Motor neuron (in vitro differentiated cells): ENCODE measurements around the gene SSBP1. TPM values are rescaled to one million over a fixed set of nuclear protein-coding genes. Genes with fewer than 3 reads are reported as not detected.

Source experiments
- ATAC-seq, 8 experiments: fragments of 200-7000 bp; cut with Tn5 transposase; replicated peaks in 6 of 8; 2 replicates each; pipeline ENCODE4 v1.8.0; 2021; ENCODE audit warnings: mild to moderate bottlenecking in 8 of 8, moderate library complexity in 8 of 8
- H3K27ac ChIP-seq, 2 donors: fragments of 250-450 bp; sonication (Bioruptor Pico); 2 replicates each; pipeline ENCODE4 v1.9.0; 2021; ENCODE audit warnings: antibody characterized with exemption in 2 of 2, mild to moderate bottlenecking in 2 of 2, moderate library complexity in 1 of 2
- H3K4me1 ChIP-seq, 2 donors: fragments of 250-450 bp; sonication (Bioruptor Pico); replicated peaks in 1 of 2; 2 replicates each; pipeline ENCODE4 v1.6.1; 2021; ENCODE audit warnings: antibody characterized with exemption in 2 of 2, mild to moderate bottlenecking in 2 of 2, moderate library complexity in 1 of 2
- H3K4me3 ChIP-seq, 5 donors: fragments of 250-450 bp; sonication (Bioruptor Pico); 2 replicates each; pipeline ENCODE4 v1.9.0; 2021; ENCODE audit warnings: antibody characterized with exemption in 5 of 5, mild to moderate bottlenecking in 5 of 5, moderate library complexity in 4 of 5
- WGBS, 10 experiments: fragments of 450-650 bp; shearing (Covaris generic); methylation state at CpG; one replicate each; pipeline ENCODE4 v1.0.0; 2022; 5-methylcytosine and 5-hydroxymethylcytosine counted together
- in situ Hi-C, 9 experiments: fragments of 400-800 bp; cut with MboI; loops; one replicate each; pipeline ENCODE4 v1.15.0; 2021; ENCODE audit warnings: low sequenced_read_pairs in 9 of 9, low pct_unique_long_range_greater_than_20kb in 2 of 9; ENCODE audit not compliant: unreplicated experiment in 9 of 9
- total RNA-seq, 8 experiments: library from RNA; unstranded; fragments of 300-600 nt; gene quantifications; 2 replicates each; pipeline versions ENCODE4 v1.2.3 to v1.2.4, GENCODE V29; 2022

SSBP1 gene
- total RNA-seq, 8 experiments from 2014 or later = 167 to 355 (median 255) TPM

- peak overlapping the region; percentile 69 to 97 (median 83) for H3K4me3 ChIP-seq
- in situ Hi-C loops = no loop called here
- no CpG with 5 or more reads among the region's 59 CpGs for WGBS, 10 experiments
- peaks cover 3 to 21% of the 10 kb centered on the region in 2 donors for H3K4me1 ChIP-seq
- peak; percentile 60 to 87 (median 80) for ATAC-seq
- peak overlapping the region; percentile 79 to 91 for H3K27ac ChIP-seq
Observed at GRCh38 chr7:141701489-141702046, 36.6 kb upstream of the SSBP1 start.

GRCh38 chr7:141702047-141702567 is 36.1 kb upstream of the SSBP1 start, which contains the start of gene DENND11:
DENND11 (minus strand) TSS chr7:141702166; CDS start chr7:141702153, 13 bp downstream.
- Histone ChIP-seq H3K4me3 (peak within 1 kb of the TSS; percentile 69 to 97 (median 83)), H3K27ac (peak within 1 kb of the TSS; percentile 79 to 91), H3K4me1 (peaks cover 3 to 21% of the 10 kb centered on the region in 2 donors)
- peak; percentile 72 to 82 (median 75) for ATAC-seq
- 0% methylated on average over 2 of the region's 62 CpGs; no CpG with 5 or more reads in 9 of the 10 experiments for WGBS, 10 experiments
- in situ Hi-C loops = no loop called here

GRCh38 chr7:141702892-141703291 is 35.3 kb upstream of the SSBP1 start:
- in situ Hi-C loops = no loop called here
- Histone ChIP-seq H3K27ac (no peak overlapping the region), H3K4me1 (peaks cover 0 to 21% of the 10 kb centered on the region in 2 donors), H3K4me3 (peak overlapping the region; percentile 69 to 97 (median 83))
- 24 to 90% (median 72%) methylated on average over 2 to 4 of the region's 4 CpGs for WGBS, 10 experiments
- no peak for ATAC-seq

GRCh38 chr7:141704112-141704511 is 34.0 kb upstream of the SSBP1 start:
- peaks cover 0 to 21% of the 10 kb centered on the region in 2 donors for H3K4me1 ChIP-seq
- ATAC-seq = no peak
- WGBS, 10 experiments = 0 to 80% (median 49%) methylated on average over 2 to 3 of the region's 3 CpGs; no CpG with 5 or more reads in 4 of the 10 experiments
- in situ Hi-C loops = no loop called here
- H3K4me3 ChIP-seq = no peak overlapping the region
- no peak overlapping the region for H3K27ac ChIP-seq

DNA sequence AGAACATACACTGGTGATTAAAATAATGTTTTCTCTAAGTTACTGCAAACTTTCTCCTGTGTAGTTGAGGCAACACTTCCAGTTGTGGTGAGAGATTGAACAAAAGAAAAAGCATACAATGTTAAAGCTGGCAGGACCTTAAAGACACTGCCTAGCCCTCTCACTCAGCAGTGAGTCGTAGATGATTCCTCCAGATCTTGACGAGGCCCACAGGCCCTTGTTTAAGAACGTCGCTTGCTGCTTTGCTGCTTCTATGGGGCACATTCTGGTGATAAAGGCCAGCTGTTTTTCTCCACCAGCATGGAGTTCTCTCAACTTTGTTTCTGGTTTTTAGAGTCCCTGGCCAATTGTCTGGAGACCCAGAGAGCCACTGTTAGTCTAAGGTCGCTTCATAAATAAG is 33.4 kb upstream of the SSBP1 start:
- no peak overlapping the region for H3K4me3 ChIP-seq
- in situ Hi-C loops = no loop called here
- peaks cover 0 to 19% of the 10 kb centered on the region in 2 donors for H3K4me1 ChIP-seq
- H3K27ac ChIP-seq = no peak overlapping the region
- no peak for ATAC-seq
- WGBS, 10 experiments = 40 to 84% (median 77%) methylated on average over 1 to 5 of the region's 5 CpGs; no CpG with 5 or more reads in 4 of the 10 experiments

DNA sequence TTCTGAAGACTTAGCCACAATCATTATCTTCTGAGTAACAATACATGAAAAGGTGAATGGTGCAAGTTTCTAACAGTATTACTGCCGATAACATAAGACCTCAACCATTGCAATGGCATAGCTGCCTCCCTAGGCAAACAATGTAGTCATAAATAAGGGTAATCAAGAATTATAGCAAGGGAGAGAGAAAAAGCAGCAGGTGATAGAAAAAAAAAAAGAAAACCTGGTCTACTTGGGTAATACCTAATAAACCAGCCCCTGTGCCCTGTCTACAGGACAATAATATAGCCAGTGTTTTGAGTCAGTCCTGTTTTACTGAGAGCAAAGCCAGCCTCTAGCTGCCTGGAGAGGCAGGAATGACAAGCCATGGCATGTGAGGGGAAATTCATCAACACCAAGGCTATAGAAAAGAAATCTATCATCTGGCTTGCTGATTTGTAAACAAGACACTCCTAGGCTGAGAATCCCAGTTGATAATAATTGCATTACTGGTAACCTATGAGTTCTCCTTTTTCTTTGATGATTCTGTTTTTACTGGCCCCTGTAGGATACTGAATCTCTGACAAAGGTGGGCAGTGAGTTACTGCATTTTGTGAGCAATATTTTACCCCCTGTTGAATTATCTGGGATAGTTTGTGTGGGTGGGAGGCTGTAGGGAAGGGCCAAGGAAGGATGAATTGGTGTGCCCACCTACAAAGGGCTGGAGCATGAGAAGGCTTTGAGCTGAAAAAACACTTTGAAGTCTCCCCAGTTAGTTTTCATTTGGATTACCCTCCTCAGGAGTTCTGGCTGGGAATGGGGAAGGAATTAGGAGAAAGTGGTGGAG is 31.7 kb upstream of the SSBP1 start:
- H3K4me1 ChIP-seq = peaks cover 0 to 9% of the 10 kb centered on the region in 2 donors
- in situ Hi-C loops = no loop called here
- WGBS, 10 experiments = 20 to 100% (median 90%) methylated on average over 1 of the region's 1 CpG; no CpG with 5 or more reads in 3 of the 10 experiments
- ATAC-seq = no peak
- H3K27ac ChIP-seq = no peak overlapping the region
- no peak overlapping the region for H3K4me3 ChIP-seq

DNA sequence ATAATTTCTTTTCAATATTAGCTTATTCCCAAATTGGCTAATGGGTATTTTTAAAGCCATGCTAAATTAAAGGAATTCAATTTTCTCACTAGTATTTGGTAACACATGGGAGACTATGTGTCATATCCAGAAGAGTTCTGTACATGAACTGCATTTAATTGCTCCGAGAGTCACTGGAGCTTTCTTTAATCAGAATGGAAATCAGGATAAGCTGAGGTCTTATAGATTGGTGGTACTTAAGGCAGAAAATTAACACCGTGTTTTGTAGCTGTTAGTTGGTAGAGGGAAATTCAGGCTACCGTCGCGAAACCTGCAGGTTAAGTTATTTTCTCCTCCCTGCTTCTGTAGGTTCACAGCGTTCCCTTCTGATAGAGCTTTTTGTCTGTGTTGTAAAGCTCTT is 29.8 kb upstream of the SSBP1 start, which contains the start of gene WEE2:
TSS of gene WEE2 (plus strand) at position 3 of the 400 bp plus-strand sequence. CDS start 406 bp downstream, outside the sequence.
- ATAC-seq = no peak
- H3K4me1 ChIP-seq = no peaks in the 10 kb centered on the region
- no peak within 1 kb of the TSS for H3K4me3 ChIP-seq
- no peak within 1 kb of the TSS for H3K27ac ChIP-seq
- WGBS, 10 experiments = 64 to 93% (median 72%) methylated on average over 1 to 6 of the region's 6 CpGs
- in situ Hi-C loops = no loop called here

- no peak overlapping the region for H3K4me3 ChIP-seq
- no peak overlapping the region for H3K27ac ChIP-seq
- no peaks in the 10 kb centered on the region for H3K4me1 ChIP-seq
- in situ Hi-C loops = no loop called here
- WGBS, 10 experiments = 47 to 83% (median 74%) methylated on average over 1 to 2 of the region's 2 CpGs; no CpG with 5 or more reads in 2 of the 10 experiments
- no peak for ATAC-seq
Observed at GRCh38 chr7:141709318-141709717, 28.8 kb upstream of the SSBP1 start.

- H3K4me1 ChIP-seq = no peaks in the 10 kb centered on the region
- in situ Hi-C loops = no loop called here
- H3K27ac ChIP-seq = no peak overlapping the region
- no peak overlapping the region for H3K4me3 ChIP-seq
- WGBS, 10 experiments = 56 to 93% (median 84%) methylated on average over 2 to 4 of the region's 4 CpGs; no CpG with 5 or more reads in 2 of the 10 experiments
- no peak for ATAC-seq
Observed at GRCh38 chr7:141709749-141710148, 28.4 kb upstream of the SSBP1 start.

DNA sequence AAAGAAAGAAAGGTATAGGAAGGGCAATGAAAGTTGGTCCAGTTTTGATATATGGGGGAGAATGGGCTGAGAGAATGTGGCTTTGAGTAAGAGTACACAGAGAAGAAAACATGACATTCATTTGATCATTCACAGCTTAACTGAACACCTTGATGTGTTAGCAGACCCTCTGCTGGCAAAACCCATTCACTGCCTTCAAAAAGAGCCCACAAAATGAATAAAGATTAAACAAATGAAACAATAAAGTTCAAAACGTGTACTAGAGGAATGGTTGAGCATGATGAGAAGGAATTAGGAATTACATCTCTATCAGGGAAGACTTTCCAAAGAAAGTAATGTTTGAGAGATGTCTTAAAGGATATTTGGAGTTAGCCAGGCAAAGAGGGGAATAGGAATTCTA is 27.9 kb upstream of the SSBP1 start:
- no peak for ATAC-seq
- in situ Hi-C loops = no loop called here
- WGBS, 10 experiments = 0 to 50% (median 20%) methylated on average over 1 of the region's 1 CpG; no CpG with 5 or more reads in 1 of the 10 experiments
- Histone ChIP-seq H3K4me3 (no peak overlapping the region), H3K4me1 (no peaks in the 10 kb centered on the region), H3K27ac (no peak overlapping the region)

DNA sequence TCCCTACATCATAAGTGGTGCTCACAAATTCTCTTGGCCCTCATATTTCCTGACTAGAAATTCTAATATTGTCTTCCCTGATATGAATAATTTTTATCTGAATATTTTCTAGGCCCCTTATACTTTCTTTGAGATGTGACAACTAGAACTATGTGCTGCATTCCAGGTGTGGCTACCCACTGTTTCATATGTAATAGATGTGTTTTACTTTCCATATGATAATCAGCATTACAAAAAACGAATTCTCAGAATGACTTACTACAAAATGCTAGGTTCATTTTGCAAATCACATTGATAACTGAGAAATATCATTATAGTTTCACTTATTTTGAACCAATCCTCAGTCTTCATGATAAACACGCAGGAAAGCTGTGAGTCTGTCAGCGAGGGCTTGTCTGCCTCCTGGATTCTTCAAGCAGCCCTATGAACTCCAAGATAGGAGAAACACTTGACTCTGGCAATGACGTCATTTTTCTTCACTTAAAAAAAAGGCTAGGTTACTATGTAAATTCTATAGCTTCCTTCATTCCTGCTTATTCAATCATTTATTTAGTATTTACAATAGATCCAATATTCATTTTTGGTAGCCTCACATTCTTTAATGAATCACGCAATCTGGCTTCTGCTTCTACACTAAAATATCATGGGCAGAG is 25.4 kb upstream of the SSBP1 start:
- in situ Hi-C loops = no loop called here
- no peak for ATAC-seq
- H3K27ac ChIP-seq = no peak overlapping the region
- WGBS, 10 experiments = 0 to 86% (median 66%) methylated on average over 1 to 5 of the region's 5 CpGs
- no peak overlapping the region for H3K4me3 ChIP-seq
- H3K4me1 ChIP-seq = no peaks in the 10 kb centered on the region

- in situ Hi-C loops = no loop called here
- WGBS, 10 experiments = 0 to 100% (median 75%) methylated on average over 1 of the region's 1 CpG; no CpG with 5 or more reads in 6 of the 10 experiments
- H3K4me3 ChIP-seq = no peak overlapping the region
- no peaks in the 10 kb centered on the region for H3K4me1 ChIP-seq
- no peak overlapping the region for H3K27ac ChIP-seq
- no peak for ATAC-seq
Observed at GRCh38 chr7:141713890-141714289, 24.3 kb upstream of the SSBP1 start.

DNA sequence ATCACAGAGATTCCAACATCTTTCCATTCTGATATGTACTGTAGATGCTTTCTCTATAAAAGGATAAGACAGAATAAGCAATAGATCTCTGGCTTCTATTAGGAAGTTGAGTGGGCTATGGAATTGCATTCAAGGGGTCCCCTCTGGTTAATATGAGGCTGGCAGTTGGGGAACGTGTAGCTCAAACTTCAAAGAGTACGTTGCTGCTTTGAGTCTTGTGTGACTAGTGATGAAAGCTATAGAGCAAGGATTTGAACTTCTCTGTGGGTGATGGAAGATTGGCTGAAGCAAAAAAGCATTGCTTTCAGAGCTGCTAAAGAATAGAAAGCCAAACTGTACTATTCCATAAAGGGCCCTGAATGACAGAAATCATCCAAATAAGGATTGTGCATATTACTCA is 23.6 kb upstream of the SSBP1 start:
- WGBS, 10 experiments = 0 to 100% (median 59%) methylated on average over 1 to 2 of the region's 2 CpGs; no CpG with 5 or more reads in 4 of the 10 experiments
- in situ Hi-C loops = no loop called here

More for the DNA sequence above, 23.6 kb upstream of the SSBP1 start:
- no peak overlapping the region for H3K27ac ChIP-seq
- H3K4me1 ChIP-seq = no peaks in the 10 kb centered on the region
- no peak overlapping the region for H3K4me3 ChIP-seq
- ATAC-seq = no peak
